GM19467 (cell line): ENCODE data around the gene PLA2G2A.

ENCODE experiments used
- ATAC-seq: cut with Tn5 transposase; IDR thresholded peaks from one replicate; pipeline ENCODE4 v1.9.1; 2021; ENCODE audit warnings: mild to moderate bottlenecking, moderate library complexity; ENCODE audit not compliant: unreplicated experiment

PLA2G2A gene

DNA sequence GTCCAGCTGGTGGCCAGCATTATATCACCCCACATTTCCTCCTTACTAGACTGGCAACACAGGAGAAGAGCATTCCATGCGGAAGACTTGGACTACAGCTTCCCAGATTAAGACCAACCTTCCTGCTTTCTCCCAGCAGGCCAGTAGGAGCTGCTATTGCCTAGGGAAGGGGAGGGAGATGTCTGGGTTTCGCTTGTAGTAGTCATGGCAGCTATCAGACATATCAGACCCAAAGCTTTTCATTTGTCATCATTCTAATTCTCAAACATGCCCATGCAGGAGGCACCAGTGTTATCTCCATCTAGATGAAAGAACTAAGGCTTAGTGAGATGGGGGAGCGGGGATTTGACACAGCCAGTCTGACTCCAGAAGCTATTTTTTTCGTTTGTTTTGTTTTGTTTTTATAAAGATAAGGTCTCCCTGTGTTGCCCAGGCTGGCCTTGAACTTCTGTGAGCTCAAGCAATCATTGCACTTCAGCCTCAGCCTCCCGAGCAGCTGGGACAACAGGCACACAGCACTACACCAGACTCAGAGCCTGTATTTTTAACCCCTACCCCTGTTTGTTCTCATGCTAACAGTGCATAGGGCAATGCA is 4.5 kb downstream of the PLA2G2A start:
- no peak for ATAC-seq

DNA sequence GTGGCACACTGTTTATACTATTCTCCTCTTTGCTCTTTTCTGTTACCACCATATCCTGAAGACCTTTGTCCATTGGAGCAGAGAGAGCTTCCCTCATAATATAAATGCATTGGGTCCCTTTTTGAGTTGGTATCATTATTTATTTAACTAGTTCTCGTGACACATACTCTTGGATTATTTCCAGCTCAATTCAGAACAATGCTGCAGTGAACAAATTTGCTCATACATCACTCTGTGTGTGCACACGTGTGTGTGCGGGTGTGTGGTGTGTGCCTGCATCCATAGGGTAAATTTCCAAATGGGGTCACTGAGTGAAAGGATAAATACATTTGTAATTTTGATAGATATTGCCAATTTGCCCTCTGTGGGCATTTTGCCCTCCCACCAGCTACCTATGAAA is 5.8 kb downstream of the PLA2G2A start:
- ATAC-seq, result no peak

DNA sequence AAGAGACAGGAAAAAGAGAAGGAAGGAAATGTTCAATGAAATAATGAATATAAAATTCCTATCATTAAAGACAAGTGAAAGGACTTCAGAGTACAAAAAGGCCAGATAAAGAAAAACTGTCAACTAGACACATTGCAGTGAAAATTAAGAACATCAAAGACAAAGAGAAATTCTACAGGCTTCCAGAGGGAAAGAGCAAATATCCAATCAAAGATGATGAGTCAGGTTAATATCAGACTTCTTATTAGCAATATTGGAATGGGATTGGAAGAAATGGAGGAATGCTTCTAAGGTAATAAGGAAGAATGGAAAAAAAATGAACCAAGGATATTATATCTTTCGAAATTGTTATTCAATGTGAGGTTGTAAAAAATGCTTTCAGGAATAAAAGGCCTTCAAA is 7.8 kb downstream of the PLA2G2A start:
- ATAC-seq, result no peak

DNA sequence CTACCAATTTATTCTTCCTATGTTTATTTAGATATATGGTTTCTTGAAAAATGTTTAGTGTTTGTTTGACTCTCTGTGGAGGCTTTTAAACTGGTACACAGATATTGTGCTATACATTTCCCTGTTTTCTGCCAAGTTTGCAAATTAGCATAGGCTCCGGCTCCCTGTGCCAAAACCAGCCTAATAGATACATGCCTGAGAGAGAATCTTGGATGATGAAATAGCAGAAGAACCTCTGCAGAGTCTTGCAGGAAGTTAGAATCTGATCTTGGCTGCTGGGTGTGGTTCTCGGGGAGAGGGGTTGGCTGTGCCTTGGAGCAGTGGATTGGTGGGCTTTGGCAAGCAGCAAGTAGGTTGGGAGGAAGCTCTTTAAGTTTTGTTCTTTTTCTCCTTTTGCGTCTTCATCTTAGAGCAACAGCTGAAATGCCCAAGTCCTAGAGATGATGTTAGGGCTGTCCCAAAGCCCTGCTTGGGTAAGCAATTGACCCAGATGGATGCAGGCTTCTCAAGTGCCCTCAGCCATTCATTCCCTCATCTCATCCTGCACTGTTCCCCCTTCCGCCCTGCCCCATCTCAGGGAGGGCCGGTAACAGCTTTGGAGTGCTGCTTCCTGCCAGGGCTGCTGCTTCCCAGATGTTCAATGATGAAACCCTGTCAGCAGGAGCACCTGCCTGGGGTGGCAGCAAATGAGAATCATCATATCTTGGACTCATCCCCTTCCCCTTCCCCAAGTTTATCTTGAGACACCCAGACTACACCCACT is 9.3 kb downstream of the PLA2G2A start:
- ATAC-seq, result no peak

DNA sequence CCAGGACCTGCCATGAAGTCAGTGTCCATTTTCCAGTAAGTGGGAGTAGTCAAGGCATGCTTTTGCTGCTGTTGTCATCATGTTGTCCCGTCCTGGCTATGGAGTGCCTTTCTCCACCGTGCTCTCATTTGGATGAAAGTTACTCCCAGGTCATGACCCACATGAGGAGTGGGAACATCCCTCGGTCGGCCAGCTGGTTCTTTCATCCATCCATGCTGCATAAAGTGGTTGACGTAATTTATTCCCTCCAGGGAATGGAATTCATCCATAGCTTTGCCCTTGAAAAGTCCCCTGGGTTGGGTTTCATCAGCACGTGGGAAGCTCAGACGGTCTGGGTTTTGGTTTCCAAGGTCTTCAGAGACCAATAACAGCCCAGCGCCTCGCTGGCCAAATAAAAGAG is 11.6 kb downstream of the PLA2G2A start:
- no peak for ATAC-seq

DNA sequence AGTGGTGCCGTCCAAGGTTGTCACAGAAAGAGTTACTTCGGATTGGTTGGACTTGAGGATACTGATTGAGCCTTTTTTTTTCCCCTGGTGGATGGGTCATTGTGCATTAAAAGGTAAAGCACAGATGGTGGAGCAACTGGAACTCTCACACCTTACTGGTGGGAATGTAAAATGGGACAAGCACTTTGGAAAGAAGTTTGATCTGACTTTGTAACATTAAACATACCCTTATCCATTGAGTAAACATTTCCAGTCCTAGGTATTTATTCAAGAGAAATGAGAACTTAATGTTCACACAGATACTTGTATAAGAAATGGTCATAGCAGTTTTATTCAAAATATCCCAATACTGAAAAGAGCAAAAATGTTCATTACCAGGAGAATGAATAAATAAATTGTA is 14.9 kb downstream of the PLA2G2A start:
- ATAC-seq, result no peak

DNA sequence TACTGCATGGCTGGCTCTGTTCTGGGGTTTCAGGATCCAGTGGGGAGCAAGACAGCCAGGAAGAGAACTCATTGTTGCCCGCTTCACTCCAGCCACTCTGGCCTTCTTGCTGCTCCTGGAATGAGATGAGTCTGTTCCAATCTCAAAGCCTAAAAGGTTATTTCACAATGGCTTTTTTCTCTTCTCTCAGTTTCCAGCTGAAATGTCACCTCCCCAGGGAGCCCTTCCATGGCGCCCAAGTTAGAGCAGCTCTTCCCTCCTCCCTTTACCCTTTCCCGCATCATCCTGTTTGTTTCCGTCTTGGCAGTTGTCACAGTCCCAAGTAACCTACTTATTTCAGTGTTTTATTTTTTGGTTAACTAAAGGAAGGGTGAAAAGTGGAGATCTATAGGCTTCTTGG is 15.8 kb downstream of the PLA2G2A start:
- no peak for ATAC-seq

DNA sequence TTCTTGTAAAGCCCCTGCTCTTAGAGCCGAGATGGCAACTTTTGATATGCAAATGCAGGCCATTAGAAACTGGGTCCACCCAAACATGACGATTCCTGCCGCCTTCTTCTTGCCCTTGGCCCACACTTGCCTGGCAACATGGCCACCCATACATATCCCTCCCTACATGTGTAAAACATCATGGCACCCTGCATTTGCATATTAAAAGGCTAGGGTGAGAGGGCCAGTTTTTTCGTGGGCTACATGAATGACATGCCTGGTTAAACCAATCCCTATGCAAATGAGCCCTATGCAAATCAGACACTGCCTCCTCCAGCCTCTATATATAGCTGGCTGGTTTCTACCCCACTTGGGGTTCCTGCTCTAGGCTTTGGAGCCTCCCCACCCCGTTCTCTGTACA is 18.8 kb downstream of the PLA2G2A start:
- no peak for ATAC-seq

DNA sequence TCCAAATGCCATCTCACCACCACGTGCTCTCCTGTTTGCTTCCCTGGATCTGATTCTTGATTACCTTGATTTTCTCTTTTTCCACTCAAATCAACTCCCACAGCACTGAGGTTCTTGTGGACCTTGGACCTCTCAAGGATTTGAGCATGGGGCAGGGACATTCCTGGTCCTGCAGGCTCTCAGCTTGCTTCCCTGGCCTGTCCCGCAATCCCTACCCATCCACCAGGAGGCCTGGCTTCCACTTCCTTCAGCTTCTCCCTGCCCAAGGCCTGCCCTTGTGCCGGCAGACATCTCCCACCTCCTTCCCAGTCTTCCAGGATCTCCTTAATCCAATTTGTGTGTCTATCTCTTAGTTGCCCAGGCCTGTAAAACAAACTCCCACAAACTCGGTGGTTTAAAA is 21.6 kb downstream of the PLA2G2A start:
- no peak for ATAC-seq

DNA sequence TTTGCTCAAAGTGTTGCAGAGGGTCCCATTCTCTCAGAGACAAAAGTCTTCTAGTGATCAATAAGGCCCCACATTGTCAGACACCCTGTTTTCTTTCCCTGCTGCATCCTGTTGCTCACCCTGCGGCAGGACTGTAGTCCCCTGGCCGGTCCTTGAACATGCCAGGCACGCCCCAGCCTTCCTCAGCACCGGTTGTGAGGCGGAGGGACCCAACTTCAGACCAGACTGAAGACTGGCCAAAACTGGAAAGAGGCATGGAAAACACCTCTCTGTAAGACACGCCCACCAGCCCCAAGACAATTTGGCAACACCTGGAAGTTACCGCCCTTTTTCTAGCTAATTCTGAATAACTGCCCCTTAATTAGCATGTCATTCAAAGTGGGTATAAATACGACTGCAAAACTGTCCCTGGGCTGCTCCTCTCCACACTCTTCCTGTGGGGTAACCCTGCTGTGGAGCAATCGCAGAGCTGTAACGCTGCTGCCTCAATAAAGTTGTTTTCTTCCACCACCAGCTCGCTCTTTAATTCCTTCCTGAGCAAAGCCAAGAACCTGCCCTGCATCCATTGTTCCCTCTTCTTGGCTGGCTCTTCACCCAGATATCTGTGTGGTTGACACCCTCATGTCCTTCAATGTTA is 23.8 kb downstream of the PLA2G2A start:
- ATAC-seq, result no peak

DNA sequence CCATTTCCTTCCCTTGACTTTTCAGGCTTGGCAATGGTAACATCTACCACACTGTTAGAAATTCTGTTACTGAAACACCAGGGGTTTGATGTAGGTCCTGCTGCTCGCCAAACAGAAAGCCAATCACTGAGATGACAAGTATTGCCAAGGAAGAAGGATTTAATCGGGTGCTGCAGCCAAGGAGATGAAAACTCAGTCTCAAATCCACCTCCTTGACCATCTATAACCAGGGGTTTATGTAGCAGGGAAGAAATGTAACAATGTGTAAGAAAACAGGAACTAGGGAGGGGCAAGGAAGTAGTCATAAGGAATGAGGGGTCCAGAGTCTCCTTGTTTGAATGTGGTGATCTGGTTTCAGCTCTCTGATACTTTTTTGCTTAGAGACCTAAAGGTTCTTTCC is 25.4 kb downstream of the PLA2G2A start:
- no peak for ATAC-seq

DNA sequence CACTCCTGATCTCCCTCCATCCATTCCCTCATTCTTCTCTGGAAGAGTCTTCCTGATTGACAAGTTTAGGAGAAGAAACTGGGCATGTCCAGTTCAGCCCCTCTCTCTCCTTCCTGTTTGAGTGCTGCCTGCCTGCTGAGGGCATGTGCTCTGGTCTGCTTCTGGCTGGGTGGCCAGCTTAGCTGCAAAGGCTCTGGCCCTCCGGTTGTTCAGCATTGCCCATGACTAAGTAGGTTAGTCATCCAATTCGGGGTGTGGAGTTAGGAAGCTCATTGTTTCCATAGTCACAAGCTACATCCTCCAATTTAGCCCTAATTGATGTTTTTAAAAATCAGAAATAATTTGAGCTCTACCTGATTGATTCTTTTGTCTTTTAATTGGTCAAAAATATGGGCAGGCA is 30.4 kb downstream of the PLA2G2A start:
- ATAC-seq, result no peak

DNA sequence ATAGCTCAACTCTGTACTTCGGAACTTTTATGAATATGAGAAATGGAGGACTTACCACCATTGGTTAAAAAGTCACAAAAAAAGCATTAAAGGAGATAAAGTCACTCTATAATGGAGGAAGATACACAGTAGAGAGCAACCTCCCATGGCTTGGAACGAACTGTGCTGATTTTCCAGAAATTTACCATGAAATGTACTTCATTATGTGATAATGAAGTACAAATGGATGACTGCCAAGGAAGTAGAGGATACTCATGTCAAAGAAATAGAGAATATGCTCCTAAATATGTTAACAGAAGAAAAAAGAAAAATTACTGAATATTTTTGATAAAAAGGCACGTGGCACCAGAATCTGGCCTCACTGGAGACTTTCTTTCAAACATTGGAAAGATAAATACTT is 32.4 kb downstream of the PLA2G2A start:
- no peak for ATAC-seq

DNA sequence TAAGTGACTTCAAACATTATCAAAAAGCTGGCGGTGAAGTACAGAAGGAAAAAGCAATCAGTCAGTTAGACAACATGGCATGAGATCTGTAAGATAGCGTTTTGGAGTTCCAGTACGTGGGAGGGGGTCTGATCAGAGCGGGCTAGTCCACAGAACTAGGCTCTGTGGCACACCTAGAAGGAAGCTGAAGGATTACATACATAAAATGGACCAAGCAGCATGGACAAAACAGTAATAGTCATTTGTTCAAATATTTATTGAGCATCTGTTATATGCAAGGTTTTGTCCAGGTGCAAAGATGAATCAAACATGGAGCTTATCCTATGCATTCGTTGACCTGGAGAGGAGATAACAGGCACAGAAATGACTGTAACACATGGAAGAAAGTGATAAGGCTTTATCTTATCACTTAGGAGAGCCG is 33.1 kb downstream of the PLA2G2A start:
- ATAC-seq, result no peak

DNA sequence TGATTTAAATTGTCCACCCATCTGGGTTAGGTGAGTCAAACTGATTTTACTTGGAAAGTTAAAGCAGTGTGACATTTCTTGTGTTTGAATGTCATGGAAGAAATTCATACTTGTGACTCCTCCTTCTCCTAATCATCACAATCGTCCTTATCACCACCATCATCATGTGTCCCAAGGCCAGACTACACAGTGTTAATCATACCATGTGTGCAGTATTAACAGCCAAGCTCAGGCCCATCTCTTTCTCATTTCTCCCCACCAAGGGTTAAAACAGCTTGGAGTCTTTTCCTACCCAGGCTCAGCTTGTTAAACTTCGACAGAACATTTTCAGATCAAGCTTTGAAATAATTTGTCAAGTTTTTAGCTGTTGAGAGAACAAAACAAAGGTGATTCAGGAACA is 33.5 kb downstream of the PLA2G2A start:
- no peak for ATAC-seq

DNA sequence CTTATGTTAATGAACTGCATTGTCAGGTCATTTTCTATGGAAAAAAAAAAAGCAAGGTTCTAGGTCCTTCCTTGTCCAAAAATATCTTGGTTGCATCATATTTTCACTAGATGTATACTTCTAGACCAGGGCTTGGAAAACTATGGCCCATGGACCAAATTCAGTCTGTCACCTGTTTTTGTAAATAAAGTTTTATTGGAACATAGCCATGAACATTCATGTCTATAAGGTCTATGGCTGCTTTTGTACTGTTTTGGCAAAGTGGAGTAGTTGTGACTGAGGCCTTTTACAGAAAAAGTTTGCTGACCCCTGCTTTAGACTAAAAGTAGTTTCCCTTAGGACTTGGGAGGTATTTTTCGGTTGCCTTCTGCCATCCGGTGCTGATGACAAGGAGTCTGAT is 36.8 kb downstream of the PLA2G2A start:
- ATAC-seq, result no peak

DNA sequence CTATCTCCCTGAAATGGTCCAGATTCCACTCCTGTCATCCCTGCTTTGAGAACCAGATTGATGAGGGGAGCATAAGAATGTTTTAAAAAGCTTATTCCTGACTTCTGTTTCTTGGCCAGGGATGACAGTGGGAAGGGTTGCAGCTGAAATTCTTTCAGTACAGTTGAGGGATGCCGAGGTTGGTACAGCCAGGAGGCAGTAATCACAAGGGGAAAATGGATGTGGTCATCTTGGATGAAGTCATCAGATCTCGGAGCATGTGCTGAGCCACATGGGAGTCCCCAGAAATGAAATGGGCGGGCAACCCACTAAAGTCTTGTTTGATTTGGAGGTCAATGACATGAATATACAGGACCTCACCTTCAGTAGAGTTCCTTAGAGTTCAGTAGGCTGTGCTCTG is 37.3 kb downstream of the PLA2G2A start:
- no peak for ATAC-seq

DNA sequence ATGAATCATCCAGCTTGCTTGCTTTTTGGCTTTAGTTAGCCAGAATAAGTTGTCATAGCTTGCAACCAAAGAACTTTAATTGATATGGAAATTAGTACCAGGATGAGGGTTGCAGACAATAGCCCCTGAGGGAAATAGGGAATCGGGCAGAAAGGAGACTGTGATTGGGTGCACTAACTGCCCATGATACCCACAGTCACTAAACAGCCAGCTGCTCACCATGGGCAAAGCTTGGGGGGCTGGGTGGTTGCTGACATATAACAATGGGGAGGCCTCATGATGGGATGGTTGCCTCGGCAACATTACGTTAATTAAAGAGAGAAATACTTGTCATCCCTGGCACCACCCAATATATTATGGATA is 38.2 kb downstream of the PLA2G2A start:
- ATAC-seq, result no peak

DNA sequence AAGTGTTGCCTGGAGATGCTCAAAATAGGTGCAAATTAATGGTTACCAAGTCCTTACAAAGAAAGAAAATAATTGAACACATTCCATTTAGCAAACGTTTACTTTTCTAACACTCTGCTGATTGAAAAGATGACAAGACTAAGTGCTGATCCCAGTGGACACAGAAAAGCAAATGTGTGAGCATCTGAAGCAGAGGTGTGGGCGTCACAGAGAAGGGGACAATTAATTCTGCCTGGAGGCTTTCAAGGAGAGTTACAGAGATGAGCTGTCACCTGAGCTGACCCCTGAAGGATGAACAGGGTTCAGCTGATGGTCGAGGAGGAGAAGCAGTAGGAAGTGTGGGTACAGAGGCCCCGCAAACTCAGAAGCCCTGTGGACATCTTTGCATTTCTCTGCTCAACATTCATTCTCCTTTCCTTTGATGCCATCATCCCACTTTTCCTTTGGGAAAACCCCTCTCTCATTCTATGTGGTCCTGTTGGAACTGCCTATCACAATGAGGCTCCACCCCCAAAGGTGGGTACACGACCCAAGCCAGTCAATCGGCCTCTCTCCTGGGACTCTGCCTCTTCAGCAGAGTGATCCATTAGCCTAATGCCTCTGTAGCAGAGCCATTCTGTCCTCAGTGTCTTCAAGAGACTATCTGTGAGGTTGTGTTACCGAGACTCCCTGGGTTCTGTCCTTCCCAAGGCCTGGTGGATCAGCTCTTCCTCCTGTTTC is 38.8 kb downstream of the PLA2G2A start:
- ATAC-seq, result no peak

DNA sequence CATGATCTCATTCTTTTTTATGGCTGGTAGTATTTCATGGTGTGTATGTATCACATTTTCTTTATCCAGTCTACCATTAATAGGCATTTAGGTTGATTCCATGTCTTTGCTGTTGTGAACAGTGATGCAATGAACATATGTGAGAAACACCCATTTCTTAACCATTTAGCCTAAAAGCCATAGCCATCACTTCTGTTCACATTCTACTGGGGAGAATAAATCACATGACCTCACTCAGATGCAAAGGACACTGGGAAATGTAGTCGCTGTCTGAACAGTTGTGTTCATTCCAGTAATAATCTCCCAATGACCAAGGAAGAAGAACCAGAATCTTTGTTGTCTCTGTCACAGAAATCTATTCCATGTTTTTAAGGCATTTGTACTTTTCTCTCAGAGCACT is 40.9 kb downstream of the PLA2G2A start:
- ATAC-seq, result no peak

DNA sequence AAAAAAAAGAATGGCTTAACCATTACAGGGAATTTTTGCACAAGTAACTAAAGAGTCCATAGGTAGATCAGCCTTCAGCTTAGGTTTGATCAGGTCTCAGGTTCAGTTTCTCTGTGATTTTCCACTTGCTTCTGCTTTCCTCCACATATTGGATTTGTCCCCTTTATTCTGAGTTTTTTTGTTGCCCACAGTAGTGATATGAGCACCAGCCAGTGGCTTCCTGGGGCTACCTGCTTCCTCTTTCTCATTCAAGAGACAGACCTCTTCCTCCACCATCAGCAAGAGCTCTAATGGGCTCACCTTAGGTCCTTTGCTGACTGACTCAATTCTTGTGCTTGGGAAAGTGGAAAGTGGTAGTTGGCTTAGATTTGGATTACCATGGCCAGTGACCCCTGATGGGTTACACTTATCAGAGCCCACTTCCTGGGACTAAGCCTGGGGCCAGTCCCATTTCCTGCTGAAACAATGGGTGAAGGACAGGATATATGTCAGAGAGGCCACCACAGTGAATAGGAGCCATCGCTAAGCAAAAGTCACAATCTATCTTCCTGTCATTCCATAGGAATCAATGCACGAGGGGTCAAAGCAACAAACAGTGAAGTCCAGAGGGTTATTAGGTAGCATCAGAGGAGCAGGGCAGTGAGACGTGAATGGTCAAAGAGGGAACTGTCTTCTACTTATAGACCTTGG is 43.2 kb downstream of the PLA2G2A start:
- ATAC-seq, result no peak
